Thoracic aorta endothelial cell (primary cell): ENCODE results near the gene RHBDF1. TPM values are rescaled to one million over a fixed set of nuclear protein-coding genes. Genes with fewer than 3 reads are reported as not detected.

Source experiments
- small RNA-seq: library from RNA; depleted of rRNA; stranded (forward); fragments of <200 nt; gene quantifications from one replicate; pipeline ENCODE3, GENCODE V24; 2012
- total RNA-seq: library from RNA; depleted of rRNA; stranded (reverse); fragments of >200 nt; gene quantifications from 2 replicates; pipeline ENCODE4 v1.2.3, GENCODE V29; 2012

The RHBDF1 gene, protein sequence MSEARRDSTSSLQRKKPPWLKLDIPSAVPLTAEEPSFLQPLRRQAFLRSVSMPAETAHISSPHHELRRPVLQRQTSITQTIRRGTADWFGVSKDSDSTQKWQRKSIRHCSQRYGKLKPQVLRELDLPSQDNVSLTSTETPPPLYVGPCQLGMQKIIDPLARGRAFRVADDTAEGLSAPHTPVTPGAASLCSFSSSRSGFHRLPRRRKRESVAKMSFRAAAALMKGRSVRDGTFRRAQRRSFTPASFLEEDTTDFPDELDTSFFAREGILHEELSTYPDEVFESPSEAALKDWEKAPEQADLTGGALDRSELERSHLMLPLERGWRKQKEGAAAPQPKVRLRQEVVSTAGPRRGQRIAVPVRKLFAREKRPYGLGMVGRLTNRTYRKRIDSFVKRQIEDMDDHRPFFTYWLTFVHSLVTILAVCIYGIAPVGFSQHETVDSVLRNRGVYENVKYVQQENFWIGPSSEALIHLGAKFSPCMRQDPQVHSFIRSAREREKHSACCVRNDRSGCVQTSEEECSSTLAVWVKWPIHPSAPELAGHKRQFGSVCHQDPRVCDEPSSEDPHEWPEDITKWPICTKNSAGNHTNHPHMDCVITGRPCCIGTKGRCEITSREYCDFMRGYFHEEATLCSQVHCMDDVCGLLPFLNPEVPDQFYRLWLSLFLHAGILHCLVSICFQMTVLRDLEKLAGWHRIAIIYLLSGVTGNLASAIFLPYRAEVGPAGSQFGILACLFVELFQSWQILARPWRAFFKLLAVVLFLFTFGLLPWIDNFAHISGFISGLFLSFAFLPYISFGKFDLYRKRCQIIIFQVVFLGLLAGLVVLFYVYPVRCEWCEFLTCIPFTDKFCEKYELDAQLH
- total RNA-seq: 26.2 and 26.3 TPM in 2 replicates

DNA sequence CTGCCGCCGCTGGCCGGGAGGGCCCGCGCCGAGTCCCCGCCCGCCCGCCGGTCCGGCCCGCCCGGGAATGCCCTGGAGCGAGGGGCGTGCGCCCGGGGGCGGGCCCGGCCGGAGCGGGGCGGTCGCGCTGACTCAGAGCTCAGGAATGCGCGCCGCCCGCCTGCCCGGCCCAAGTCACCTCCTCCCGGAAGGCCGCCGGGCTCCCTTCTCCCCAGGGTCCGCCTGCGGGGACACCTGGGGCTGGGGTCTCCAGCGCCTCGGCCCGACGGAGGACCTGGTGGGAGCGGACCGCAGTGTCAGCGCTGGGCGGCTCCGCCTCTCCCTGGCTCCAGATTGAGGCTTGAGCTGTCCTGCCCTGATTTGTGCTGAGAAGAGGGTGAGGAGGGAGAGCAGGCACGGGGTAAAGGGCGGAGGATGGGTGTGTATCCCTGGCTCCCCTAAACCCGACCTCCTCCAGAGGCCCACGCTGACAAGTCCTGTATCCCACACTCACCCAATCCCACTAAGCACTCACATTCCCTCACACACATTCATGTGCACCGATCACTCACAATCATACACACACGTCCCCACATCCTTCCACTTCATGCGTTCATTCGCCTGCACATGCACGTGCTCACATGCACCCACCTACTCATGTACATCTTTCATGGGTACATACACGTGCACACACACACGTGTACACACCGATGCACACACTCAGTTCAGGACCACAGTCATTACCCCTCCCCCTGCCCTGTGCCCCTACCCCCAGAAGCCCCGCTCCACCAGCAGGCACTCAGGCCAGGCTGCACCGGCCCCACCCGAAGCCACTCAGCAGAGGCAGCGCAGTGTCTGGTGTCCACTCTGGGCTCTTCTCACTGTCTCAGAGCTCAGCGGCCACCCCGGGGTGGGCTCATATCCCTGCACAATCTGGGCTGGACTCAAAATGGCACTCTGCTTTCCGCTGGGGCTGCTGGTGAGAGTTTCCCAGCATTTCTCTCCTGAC is at the start of gene RHBDF1:
RHBDF1 (minus strand) TSS at position 71 of the 988 bp plus-strand sequence. CDS start 7,616 bp downstream, outside the sequence.

DNA sequence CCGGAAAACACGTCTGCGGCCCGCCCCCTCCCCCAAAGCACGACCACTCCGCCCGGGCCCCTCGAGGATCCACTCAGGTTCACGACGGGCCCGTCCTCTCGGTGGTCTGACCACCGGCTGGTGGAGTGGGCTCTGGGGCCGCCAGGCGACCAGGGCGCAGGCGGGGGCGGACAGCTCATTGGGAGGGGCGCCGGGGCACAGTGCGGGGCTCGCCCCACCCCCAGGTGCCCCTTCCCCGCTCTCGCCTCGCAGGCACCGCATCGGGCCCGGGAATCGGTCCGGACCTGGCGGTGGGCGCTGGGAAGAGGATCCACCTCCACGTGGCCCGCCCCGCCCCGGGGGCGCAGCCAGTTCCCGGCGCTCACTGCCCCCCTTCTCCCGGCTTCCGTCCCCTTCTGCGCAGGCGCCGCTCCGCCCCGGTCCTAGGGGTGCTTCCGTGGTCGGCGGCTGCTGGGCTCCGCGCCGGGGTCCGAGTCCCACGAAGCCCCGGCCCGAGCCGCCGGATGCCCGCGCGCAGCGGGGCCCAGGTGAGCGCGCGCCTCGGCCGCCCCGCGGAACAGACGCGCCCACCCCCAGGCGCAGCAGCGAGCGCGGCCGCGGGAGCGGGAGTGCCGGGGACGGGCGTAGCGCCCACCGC is 5.5 kb upstream of the RHBDF1 start, which contains the start of gene MPG:
MPG (plus strand) TSS at position 419 of the 637 bp plus-strand sequence; CDS start at position 504, 85 bp downstream.

DNA sequence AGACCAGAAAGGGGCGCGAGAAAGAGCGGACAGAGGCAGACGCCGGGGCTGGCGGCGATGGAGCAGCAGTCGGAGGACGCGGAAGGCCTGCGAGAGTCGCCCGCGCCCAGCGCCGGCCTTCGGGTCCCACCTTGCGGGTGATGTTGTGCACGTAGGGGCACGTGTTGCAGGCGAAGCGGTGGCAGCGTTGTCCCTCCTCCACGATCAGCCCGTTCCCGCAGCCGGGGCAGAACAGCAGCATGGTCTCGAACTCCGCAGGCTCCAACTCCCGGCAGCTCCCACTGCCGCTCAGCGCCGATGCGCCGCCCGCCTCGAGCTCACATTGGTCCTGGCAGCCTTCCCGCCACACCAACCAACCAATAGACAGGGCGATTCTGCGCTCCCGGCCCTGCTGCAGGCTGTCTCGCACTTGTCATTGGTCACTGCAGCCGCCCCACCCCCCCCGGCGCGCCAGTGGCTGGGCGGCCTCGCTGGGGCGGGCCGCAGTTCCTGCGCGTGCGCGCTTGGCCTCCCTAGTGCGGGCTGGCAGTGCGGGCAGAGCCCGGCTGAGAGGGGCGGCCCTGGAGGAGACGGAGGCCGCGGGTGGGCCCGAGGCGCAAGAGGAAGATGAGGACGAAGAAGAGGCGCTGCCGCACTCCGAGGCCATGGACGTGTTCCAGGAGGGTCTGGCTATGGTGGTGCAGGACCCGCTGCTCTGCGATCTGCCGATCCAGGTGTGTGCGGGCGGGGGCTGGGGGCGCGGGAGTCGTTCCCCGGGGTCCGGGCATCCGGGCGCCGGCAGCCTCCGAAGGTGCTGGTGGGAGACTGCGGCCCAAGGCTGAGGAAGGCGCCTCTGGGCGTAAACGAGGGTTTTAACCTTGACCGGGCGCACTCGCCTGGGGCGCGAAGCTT is 18.8 kb downstream of the RHBDF1 start, which contains the start of the genes POLR3K and SNRNP25:
POLR3K (minus strand) TSS at position 263 of the 891 bp plus-strand sequence; CDS start at position 241, 22 bp downstream.
SNRNP25 (plus strand) TSS at position 483 of the 891 bp plus-strand sequence; CDS start at position 672, 189 bp downstream.

Small RNAs within 50 kb of the gene (small RNA-seq; reads per million reads assigned to genes)
- gene MIR6859-4: not detected
- gene Z69720.2: not detected

Other genes starting within 250 kb of the RHBDF1 start
- gene POLR3K, start 19.0 kb downstream of the RHBDF1 start, total RNA-seq: 6.3 and 7.3 TPM in 2 replicates
- gene SNRNP25, start 18.8 kb downstream of the RHBDF1 start, total RNA-seq: 26.7 and 29.0 TPM in 2 replicates
- 82.7 and 84.4 TPM in 2 replicates for gene MPG, start 5.6 kb upstream of the RHBDF1 start, total RNA-seq
- 10.1 and 14.4 TPM in 2 replicates for gene NPRL3, start 66.0 kb upstream of the RHBDF1 start, total RNA-seq
- not detected in 2 replicates for gene HBZ, start 80.0 kb upstream of the RHBDF1 start, total RNA-seq
- not detected in 2 replicates for gene HBM, start 93.3 kb upstream of the RHBDF1 start, total RNA-seq
- gene HBA2, start 100.2 kb upstream of the RHBDF1 start, total RNA-seq: not detected in 2 replicates
- gene HBA1, start 104.0 kb upstream of the RHBDF1 start, total RNA-seq: not detected in 2 replicates
- 0.40 TPM in 1 of 2 replicates, not detected in the other for gene HBQ1, start 107.8 kb upstream of the RHBDF1 start, total RNA-seq
- 67.2 and 67.8 TPM in 2 replicates for gene LUC7L, start 156.8 kb upstream of the RHBDF1 start, total RNA-seq
- 62.6 and 66.9 TPM in 2 replicates for gene FAM234A, start 162.2 kb upstream of the RHBDF1 start, total RNA-seq
- 3.1 and 3.6 TPM in 2 replicates for gene RGS11, start 203.3 kb upstream of the RHBDF1 start, total RNA-seq
- gene ARHGDIG, start 208.0 kb upstream of the RHBDF1 start, total RNA-seq: 0.79 and 1.7 TPM in 2 replicates
- gene PDIA2, start 210.5 kb upstream of the RHBDF1 start, total RNA-seq: 0.29 and 0.66 TPM in 2 replicates